C4-2B (cell line): ENCODE measurements around the gene DDIT3.

Experiments used
- H3K27ac ChIP-seq: fragments of 450-650 bp; 2 replicates; pipeline ENCODE4 v1.5.1; 2017
- CTCF ChIP-seq: fragments of 450-650 bp; conservative IDR thresholded peaks from 2 replicates; pipeline ENCODE4 v1.5.1; 2017; ENCODE audit warnings: mild to moderate bottlenecking
- ZFX ChIP-seq: fragments of 450-650 bp; IDR thresholded peaks from 2 replicates; pipeline ENCODE4 v1.6.1; 2017

Gene DDIT3

GRCh38 chr12:57479376-57480115 is 40.8 kb downstream of the DDIT3 start, which contains the start of gene ARHGAP9:
ARHGAP9 (minus strand) TSS chr12:57479866; CDS start chr12:57479406, 460 bp downstream.
- no peak within 1 kb of the TSS for H3K27ac ChIP-seq
- TF ChIP-seq CTCF: no peak
- no peak for TF ChIP-seq ZFX

DNA sequence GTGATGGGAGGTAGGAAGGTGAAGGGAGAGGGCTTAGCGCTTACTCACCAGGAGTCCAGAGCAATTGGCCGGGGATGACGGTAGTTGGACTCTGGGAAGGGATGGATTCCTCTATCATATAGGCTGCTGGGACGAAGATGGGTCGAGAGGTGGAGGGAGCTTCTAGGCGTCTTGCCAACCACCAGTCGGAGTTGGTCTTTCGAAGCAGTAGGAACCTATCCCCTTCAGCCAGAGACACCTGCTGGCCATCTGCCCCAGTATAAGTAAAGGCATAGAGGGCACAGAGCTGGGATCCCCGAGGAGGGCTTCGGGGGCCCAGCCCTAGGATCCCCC is 41.3 kb downstream of the DDIT3 start:
- no peak overlapping the region for H3K27ac ChIP-seq
- no peak for TF ChIP-seq CTCF
- TF ChIP-seq ZFX: no peak

DNA sequence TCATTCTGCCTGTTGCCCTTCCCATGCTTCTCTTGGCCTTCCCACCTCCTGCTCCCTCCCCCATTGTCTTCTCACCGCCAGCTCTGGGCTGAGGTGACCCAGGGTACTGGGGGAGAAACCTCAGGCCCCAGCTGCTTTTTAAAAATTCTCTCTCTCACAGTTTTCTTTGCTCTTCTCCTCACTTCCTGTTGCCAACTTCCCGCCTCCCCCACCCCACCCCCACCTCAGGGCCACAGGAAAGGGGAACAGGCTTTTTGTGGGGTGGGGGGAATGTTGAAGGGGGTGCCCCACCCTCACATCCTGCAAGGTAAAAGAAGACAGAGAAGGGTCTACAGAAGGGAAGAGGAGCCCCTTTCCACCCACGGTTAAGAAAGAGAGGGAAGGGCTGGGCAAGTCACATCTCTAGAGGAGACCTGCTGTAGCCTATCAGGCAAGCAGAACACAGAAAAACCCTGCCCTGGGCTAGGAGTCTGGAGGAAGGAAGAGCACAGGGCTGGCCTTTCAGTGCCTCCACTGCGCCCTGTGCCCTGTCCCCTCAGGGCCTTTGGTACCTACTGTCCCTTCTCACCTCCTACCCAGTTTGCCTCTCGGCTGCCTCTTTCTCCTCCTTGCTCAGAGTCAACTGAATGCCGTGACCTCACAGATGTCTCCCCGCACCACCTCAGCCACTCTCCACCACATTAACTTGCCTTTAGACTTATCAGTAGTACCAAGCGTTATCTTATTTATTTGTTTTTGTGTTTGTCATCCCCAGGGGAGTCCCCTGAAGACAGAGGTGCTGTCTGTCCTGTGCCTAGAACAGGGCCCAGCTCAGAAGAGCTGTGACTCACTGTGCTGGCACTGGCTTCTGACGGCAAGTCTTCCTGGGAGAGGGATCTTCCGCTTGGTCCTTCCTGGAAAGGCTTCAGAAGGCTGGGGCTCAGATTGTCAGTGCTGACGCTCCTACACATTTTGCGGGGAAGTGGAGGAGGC is 42.3 kb downstream of the DDIT3 start:
- no peak overlapping the region for H3K27ac ChIP-seq
- TF ChIP-seq ZFX: no peak
- TF ChIP-seq CTCF: no peak

DNA sequence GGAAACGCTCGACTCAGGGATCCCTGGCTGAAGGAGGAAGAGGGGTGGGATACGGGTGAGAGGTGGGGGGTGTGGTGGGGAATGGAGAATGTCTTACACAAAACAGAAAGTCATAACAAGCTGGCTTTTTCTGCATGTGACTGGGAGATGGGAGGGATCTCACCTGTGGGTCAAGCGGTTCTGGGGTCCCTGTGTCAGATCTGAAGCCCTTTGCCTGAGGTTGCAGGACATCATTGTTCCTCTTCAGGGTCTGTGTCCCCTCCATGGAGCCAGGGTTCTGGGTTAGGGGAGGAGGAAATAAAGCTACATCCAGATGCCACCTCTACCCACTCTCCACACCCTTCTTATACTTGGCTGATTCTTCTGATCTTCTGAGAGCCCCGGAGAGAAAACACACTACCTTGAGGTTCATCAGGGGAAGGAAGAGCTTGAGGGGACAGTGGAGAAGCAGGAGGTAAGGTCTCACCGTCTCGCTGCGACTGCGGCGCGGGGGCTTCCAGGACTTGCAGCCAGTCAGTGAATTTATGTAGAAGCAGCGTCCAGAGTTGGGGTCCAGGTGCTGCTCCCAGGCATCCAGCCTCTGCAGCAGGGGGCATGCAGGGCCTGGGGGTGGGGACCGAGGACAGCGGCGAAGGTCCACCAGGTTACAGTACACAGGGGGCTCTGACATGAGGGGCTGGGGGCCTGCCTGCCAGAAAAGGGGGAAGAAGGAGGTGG is 43.2 kb downstream of the DDIT3 start:
- TF ChIP-seq CTCF (no peak), ZFX (no peak)
- H3K27ac ChIP-seq: no peak overlapping the region

DNA sequence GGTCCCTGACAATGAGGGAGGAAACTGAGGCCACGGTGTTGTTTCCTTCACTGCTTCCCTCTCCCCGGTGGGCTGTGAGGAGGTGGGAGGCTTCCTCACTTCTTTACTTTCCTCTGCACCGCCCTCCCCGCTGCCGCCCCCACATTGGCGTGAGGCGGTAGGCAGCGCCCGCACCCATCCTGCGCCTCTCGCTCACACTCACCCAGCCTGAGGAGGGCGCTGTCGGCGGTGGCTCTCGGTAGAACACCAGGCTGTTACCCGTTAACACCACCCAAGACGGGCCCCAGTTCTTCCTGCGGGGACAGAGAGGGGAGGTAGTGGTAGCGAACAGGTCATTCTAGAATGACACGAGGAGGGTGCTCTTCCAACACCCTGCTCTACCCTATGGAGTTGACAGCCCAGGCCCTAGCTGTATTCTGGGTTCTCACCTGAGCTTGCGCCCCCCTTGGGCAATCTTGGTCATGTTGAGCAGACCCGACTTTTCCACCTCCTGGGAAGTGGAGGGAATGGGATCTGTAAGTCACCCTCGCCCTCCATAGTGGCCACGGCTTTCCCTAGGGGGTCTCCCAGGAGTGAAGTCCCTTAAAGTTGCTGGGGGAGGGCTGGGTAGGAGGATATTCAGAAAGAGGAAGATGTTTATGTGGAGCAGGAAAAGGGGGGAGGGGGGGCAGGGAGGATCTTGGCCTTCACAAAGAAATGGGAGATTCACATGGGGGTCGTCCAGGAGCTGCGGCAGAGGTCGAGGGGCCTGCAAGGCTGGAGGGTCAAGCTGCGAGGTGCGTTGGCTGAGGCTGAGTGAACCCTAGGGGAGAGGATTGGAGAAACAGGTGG is 43.9 kb downstream of the DDIT3 start:
- TF ChIP-seq ZFX: no peak
- TF ChIP-seq CTCF: no peak
- H3K27ac ChIP-seq: no peak overlapping the region

DNA sequence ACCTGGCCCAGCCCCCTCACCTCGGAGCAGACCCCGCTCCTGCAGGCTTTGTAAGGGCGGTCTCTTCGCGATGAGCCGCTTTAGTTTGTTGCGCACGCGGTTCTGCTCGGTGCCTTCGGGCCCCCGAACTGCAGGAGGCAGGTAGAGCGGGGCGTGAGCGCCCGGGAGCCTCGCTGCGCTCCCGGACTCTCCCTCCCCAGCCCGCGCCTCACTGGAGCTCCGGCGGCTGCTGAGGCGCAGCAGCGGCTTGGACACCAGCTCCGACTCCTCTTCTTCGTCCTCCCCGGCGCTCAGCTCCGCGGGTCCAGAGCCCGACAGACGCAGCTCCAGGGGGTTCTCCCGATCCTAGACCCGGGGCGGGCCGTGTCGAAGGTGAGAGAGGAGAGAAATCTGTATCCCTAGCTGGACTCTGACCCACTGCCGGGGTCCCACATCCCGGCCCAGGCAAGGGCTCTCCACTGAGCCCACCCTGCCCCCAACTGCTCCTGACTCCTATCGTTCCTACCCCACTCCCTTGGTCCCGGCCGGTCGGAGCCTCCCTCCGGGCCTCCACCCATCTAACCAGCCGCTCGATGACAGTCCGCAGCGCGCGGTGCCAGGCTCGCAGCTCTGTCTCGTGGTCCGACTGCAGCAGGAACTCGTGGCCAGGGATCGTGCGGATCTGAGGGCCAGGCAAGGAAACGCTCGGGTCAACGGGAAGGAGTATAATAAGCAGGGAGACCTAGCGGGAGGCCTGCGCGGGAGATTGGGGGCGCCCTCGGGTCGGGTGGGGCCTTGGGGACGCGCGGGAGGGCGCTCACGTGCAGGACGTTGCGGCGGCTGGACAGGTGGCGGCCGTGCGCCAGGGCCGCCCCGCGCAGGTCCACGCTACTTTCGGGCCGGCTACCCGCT is 44.8 kb downstream of the DDIT3 start:
- no peak overlapping the region for H3K27ac ChIP-seq
- no peak for TF ChIP-seq ZFX
- no peak for TF ChIP-seq CTCF
